GM18517 (cell line): ENCODE data around the gene ANKRD11.
"Not testable (repeated sequence)": the region's sequence is repeated elsewhere in the genome, so short reads cannot be mapped to it uniquely, and the experiment has no call there.

Source experiments
- ATAC-seq: cut with Tn5 transposase; IDR thresholded peaks from one replicate; pipeline ENCODE4 v1.9.1; 2021; ENCODE audit warnings: mild to moderate bottlenecking, moderate library complexity; ENCODE audit not compliant: unreplicated experiment

The ANKRD11 gene

GRCh38 chr16:89409161-89409711 is 81.1 kb downstream of the ANKRD11 start:
- ATAC-seq = no peak

GRCh38 chr16:89408315-89408714 is 82.0 kb downstream of the ANKRD11 start:
- ATAC-seq = no peak

GRCh38 chr16:89407925-89408300 is 82.4 kb downstream of the ANKRD11 start:
- ATAC-seq = no peak

GRCh38 chr16:89407282-89407924 is 83.0 kb downstream of the ANKRD11 start:
- no peak for ATAC-seq

- ATAC-seq = no peak
These were observed 84.0 kb downstream of the ANKRD11 start for GRCh38 chr16:89406277-89406888.

- ATAC-seq = no peak
These were observed 85.8 kb downstream of the ANKRD11 start for GRCh38 chr16:89404561-89404960.

- no peak for ATAC-seq
These were observed 87.4 kb downstream of the ANKRD11 start for GRCh38 chr16:89402962-89403361.

GRCh38 chr16:89401641-89402445 is 88.5 kb downstream of the ANKRD11 start:
- ATAC-seq = no peak

GRCh38 chr16:89401205-89401604 is 89.2 kb downstream of the ANKRD11 start:
- no peak for ATAC-seq

GRCh38 chr16:89400740-89401139 is 89.6 kb downstream of the ANKRD11 start:
- ATAC-seq = no peak

- no peak for ATAC-seq
These were observed 91.4 kb downstream of the ANKRD11 start for GRCh38 chr16:89398924-89399323.

- ATAC-seq = no peak
These were observed 93.0 kb downstream of the ANKRD11 start for GRCh38 chr16:89397331-89397861.

GRCh38 chr16:89396156-89396555 is 94.2 kb downstream of the ANKRD11 start:
- no peak for ATAC-seq

GRCh38 chr16:89395150-89396142 is 94.9 kb downstream of the ANKRD11 start:
- no peak for ATAC-seq

- no peak for ATAC-seq
These were observed 96.5 kb downstream of the ANKRD11 start for GRCh38 chr16:89393738-89394406.

GRCh38 chr16:89392881-89393737 is 97.3 kb downstream of the ANKRD11 start:
- no peak for ATAC-seq

- ATAC-seq = not testable (repeated sequence)
These were observed 100.2 kb downstream of the ANKRD11 start for GRCh38 chr16:89390224-89390583.

- not testable (repeated sequence) for ATAC-seq
These were observed 100.7 kb downstream of the ANKRD11 start for GRCh38 chr16:89389504-89390223.
